Osteocyte (in vitro differentiated cells): Measurements from ENCODE around the gene RIT2. TPM values are rescaled to one million over a fixed set of nuclear protein-coding genes. Genes with fewer than 3 reads are reported as not detected.

ENCODE experiments used
- DNase-seq: peaks from one replicate; pipeline ENCODE4 v3.0.0; 2021; ENCODE audit warnings: mixed read lengths; ENCODE audit not compliant: unreplicated experiment; ENCODE audit errors: extremely low spot score
- H3K27ac Mint-ChIP-seq: one replicate; pipeline ENCODE4 v1.8.0; 2021; ENCODE audit warnings: mild to moderate bottlenecking, mixed read lengths; ENCODE audit not compliant: unreplicated experiment
- H3K27me3 Mint-ChIP-seq: one replicate; pipeline ENCODE4 v1.8.0; 2021; ENCODE audit warnings: mixed read lengths; ENCODE audit not compliant: unreplicated experiment
- H3K36me3 Mint-ChIP-seq: one replicate; pipeline ENCODE4 v1.8.0; 2021; ENCODE audit warnings: mixed read lengths; ENCODE audit not compliant: unreplicated experiment
- H3K4me1 Mint-ChIP-seq: one replicate; pipeline ENCODE4 v1.8.0; 2021; ENCODE audit warnings: mixed read lengths; ENCODE audit not compliant: unreplicated experiment
- H3K4me3 Mint-ChIP-seq: one replicate; pipeline ENCODE4 v1.8.0; 2021; ENCODE audit warnings: mild to moderate bottlenecking, moderate library complexity, mixed read lengths; ENCODE audit not compliant: unreplicated experiment
- H3K9me3 Mint-ChIP-seq: one replicate; pipeline ENCODE4 v1.8.0; 2021; ENCODE audit warnings: mixed read lengths; ENCODE audit not compliant: unreplicated experiment
- total RNA-seq: library from RNA; stranded (reverse); gene quantifications from 2 replicates; pipeline ENCODE4 v1.2.1, GENCODE V29; 2021
- TF ChIP-seq, protein P1 (sequence below): fragments of 200-600 bp; sonication (generic); IDR thresholded peaks from 2 replicates; pipeline ENCODE4 v1.5.0; 2021; ENCODE audit warnings: antibody characterized with exemption, mild to moderate bottlenecking, moderate library complexity

The RIT2 gene
- total RNA-seq, 1 donor from 2014 or later: not detected

DNA sequence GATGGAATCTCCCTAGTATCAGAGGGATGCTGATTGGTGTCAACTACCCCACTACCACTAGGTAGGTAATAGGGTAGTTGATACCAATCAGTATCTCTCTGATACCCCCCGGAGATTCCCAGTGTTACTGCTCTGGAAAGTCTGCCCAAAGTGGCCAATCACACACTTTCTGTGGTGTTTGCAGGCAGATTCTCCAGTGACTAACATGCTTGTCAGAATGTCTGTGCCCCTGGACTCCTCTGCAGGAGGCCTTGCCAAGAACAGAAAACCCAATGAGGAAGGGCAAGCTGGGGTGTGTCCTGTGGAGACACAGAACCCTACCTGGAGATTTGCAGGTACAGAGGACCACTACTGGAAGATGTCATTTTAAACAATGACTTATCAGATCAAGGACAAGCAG is 135.1 kb downstream of the RIT2 start:
- H3K36me3 Mint-ChIP-seq: no peaks in the 10 kb centered on the region
- H3K27ac Mint-ChIP-seq: no peak overlapping the region
- H3K27me3 Mint-ChIP-seq: peaks cover 2% of the 10 kb centered on the region
- no peaks in the 10 kb centered on the region for H3K9me3 Mint-ChIP-seq
- DNase-seq: no peak
- no peaks in the 10 kb centered on the region for H3K4me1 Mint-ChIP-seq
- H3K4me3 Mint-ChIP-seq: no peak overlapping the region
- TF ChIP-seq, protein P1, sequence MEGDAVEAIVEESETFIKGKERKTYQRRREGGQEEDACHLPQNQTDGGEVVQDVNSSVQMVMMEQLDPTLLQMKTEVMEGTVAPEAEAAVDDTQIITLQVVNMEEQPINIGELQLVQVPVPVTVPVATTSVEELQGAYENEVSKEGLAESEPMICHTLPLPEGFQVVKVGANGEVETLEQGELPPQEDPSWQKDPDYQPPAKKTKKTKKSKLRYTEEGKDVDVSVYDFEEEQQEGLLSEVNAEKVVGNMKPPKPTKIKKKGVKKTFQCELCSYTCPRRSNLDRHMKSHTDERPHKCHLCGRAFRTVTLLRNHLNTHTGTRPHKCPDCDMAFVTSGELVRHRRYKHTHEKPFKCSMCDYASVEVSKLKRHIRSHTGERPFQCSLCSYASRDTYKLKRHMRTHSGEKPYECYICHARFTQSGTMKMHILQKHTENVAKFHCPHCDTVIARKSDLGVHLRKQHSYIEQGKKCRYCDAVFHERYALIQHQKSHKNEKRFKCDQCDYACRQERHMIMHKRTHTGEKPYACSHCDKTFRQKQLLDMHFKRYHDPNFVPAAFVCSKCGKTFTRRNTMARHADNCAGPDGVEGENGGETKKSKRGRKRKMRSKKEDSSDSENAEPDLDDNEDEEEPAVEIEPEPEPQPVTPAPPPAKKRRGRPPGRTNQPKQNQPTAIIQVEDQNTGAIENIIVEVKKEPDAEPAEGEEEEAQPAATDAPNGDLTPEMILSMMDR: no peak

DNA sequence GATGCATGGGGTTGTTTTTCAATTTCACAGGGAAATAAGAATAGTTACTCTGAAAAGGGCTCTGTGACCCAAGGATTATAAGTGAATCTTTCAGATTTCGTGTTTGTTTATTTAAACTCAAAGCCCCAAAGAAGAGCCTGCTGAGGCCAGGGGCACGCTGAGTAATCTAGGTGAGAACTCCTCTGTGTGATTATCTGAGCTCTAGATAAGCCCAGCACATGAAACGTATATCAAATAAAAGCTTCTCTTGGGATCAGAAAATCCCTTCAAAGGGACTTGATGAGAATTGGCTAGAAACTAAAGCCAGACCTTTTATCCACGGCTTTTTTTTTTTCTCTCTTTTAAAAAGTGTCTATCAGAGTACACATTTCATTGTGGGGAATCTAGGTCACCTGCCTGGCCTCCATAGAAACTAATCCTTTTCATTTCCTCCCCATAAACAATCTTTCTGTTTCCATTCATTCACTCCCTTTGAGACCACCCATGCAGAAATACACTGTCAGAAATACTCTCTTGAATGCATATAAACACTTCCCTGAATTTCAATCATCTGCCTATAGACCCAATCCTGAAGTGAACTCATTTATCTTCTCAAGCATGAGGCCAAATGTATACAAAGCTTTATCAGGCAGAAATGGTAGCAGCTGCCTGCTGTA is 137.4 kb downstream of the RIT2 start:
- Mint-ChIP-seq H3K4me1 (no peaks in the 10 kb centered on the region), H3K27ac (no peak overlapping the region), H3K9me3 (no peaks in the 10 kb centered on the region), H3K36me3 (no peaks in the 10 kb centered on the region), H3K27me3 (peaks cover 2% of the 10 kb centered on the region), H3K4me3 (no peak overlapping the region)
- TF ChIP-seq, protein P1: no peak
- DNase-seq: no peak

DNA sequence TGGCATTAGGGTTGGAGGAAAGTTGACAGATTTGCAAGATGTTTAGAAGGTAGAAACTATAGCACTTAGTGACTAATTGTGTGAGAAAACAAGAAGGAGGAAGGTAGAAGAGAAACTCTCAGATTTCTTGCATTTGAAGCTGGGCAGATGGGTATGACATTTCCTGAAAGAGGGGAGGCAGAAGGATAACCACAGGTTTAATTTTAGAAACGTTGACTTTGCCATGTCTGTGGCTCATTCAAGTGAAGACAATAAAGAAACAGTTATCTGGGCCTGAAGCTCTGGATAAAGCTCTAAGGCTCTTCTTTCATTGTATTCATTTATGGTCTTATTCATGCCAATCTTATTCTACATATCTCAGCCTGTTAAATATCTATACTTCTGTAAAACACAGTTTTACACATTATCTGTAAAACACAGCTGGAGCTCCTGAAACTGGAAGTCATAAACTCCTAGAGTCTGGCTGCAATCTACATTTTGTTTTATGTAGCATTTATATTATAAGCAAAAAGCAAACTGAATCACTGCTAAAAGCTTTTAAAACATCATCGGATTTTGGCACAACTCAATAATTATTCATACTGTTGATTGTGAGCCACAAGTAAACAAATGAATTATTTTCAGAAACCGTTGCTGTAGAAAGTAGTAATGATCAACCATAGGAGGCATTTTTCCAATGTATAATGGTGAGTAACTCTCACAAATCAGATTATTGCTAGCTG is 138.5 kb downstream of the RIT2 start:
- TF ChIP-seq, protein P1: no peak
- Mint-ChIP-seq H3K4me1 (no peaks in the 10 kb centered on the region), H3K36me3 (no peaks in the 10 kb centered on the region), H3K27ac (no peak overlapping the region), H3K4me3 (no peak overlapping the region), H3K9me3 (no peaks in the 10 kb centered on the region), H3K27me3 (no peaks in the 10 kb centered on the region)
- no peak for DNase-seq

DNA sequence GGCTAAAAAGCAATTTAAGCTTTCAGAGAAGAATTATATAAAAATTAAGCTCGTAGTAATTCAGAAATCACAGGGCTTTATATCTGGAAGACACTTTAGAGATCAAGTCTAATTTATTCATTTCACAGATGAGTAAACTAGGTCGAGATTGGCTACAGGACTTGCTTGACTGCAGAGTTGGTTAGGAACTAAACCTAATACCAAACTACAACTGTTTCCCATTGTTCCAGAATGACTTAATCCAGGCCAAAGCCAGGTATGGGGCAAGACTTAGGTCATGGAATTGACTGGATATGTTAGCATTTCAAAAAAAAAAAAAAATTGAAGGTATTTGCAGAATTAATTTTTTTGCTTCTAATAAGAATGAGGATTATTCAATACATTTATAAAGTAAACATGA is 146.1 kb downstream of the RIT2 start:
- no peak for DNase-seq
- no peaks in the 10 kb centered on the region for H3K27me3 Mint-ChIP-seq
- no peak overlapping the region for H3K4me3 Mint-ChIP-seq
- H3K36me3 Mint-ChIP-seq: no peaks in the 10 kb centered on the region
- H3K4me1 Mint-ChIP-seq: no peaks in the 10 kb centered on the region
- TF ChIP-seq, protein P1: no peak
- no peaks in the 10 kb centered on the region for H3K9me3 Mint-ChIP-seq
- H3K27ac Mint-ChIP-seq: no peak overlapping the region

DNA sequence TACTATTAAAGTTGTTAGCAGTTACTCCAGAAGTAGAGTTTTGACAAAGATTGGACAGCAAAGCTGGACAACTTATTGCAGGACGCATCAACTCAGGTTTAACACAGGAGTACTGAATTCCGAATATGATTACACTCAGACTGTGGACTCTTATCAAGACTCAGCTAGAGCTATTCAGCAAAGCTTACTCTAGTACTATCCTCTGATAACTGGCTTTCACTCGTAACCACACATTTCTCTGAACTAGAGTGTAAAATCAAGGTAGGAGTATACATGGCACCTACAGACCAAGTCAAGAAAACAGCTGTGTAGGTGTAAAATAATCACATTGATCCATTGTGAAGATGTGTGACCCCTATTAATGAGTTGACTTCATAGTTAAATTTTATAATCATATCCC is 154.2 kb downstream of the RIT2 start:
- Mint-ChIP-seq H3K4me3 (no peak overlapping the region), H3K36me3 (no peaks in the 10 kb centered on the region), H3K4me1 (no peaks in the 10 kb centered on the region), H3K27me3 (no peaks in the 10 kb centered on the region), H3K9me3 (no peaks in the 10 kb centered on the region), H3K27ac (no peak overlapping the region)
- no peak for DNase-seq
- TF ChIP-seq, protein P1: no peak
